ENCODE results near the gene CA10.

The CA10 gene

GRCh38 chr17:51869387-51869786 lies 289.1 kb downstream of the CA10 start:
- DNase-seq (ENCODE audit: low read depth), result peak; percentile 1

GRCh38 chr17:51860954-51861561 lies 297.5 kb downstream of the CA10 start:
- peak; percentile 20 for DNase-seq (ENCODE audit: low read depth)

DNA sequence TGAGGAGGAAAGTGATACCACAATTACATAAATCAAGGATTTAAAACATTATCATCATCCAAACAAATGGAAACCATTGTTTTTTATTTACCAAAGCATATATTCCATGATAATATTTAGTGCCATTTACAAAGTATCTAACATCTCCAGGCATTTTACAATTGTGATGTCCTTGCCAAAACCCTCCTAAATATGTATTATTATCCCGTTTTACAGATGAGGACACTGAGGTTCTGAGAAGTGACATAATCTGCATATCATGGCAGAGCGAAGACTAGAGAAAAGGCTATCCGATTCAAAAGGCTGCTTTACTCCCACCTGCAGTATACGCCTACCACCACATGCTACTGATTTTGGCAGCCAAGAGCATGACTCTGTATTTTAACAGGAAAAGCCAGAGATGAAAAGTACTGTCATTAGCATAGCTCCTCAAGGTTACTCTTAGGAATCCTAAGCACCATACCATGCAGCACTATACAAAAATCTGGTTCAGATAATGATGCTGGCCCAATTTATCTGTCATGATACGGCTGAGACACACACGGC lies 301.4 kb downstream of the CA10 start:
- DNase-seq (ENCODE audit: low read depth), result no peak

DNA sequence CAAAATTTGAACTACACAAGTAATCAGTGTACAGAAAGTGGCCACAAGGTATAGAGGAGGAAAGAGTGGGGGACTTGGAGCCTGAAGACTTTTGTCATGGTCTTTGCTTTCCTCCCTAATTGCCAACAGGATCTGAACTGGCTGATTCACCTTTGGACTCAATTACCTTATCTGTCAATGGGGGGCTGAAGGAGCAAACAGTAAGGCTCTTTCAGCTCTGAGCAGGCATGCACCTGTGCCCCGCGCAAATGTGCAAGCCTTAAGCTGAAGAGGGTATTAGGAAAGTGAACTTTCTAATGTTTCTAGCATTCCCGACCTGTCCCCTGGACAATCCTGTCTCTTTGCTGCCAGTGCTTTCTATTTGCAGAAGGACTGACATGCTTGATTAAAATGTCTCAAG lies 302.7 kb downstream of the CA10 start:
- DNase-seq (ENCODE audit: low read depth), result no peak

- no peak for DNase-seq (ENCODE audit: low read depth)
Observed at GRCh38 chr17:51853857-51854256, 304.7 kb downstream of the CA10 start.

GRCh38 chr17:51852603-51853002 lies 305.9 kb downstream of the CA10 start:
- no peak for DNase-seq (ENCODE audit: low read depth)

DNA sequence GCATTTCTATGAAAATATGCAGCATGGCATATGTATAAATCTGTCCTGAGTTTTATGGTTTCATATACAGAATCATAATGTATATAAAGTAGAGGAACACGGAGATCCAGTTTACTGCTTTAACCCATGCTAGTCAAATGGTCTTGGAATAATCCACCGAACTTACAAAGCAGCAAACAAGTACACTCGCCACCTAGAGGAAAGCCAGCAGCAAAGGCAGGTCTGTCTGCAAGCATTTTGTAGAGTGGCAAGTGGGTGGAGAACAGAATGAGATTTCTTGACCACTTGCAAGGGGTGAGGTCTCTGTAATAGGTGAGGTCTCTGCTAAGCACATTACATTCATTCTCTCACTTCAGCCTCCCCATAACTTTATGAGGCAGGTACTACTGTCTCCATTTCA lies 308.3 kb downstream of the CA10 start:
- no peak for DNase-seq (ENCODE audit: low read depth)

DNA sequence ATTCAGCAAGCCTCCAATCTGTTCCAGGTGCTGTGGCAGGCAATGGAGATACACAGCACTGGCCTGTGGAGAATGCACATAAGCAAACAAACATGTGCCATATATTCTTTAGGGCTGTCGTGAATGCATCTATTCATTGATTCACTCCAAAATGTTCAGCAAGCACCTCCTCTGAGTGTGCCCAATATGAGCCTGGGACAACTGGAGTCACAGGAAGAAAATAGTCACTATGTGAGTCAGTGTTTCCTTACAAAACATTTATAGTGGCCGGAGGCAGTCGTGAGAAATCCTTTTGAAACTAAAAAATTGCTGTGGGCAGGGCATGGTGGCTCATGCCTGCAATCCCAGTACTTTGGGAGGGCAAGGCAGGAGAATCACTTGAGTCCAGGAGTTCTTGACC lies 310.1 kb downstream of the CA10 start:
- DNase-seq (ENCODE audit: low read depth), result no peak

DNA sequence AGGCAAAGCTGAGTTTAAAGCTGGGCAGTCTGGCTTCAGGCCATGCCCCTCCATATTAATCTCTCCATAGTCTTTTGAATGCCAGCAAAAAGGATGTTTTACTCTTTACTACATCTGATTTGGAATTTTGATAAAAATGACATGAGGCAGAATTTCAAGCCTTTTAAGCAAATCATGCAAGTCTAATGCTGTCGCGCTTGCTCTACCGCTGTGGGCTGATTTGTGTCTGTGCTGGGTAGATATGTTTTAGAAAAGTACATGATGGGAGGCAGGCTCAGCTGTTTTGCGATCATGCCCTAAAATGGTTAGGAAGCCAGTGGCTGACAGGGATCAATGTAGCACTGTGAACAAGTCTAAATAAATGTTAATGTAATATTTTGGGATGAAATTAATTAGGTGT lies 311.9 kb downstream of the CA10 start:
- no peak for DNase-seq (ENCODE audit: low read depth)

GRCh38 chr17:51845776-51846175 lies 312.7 kb downstream of the CA10 start:
- DNase-seq (ENCODE audit: low read depth), result no peak

GRCh38 chr17:51842763-51843162 lies 315.8 kb downstream of the CA10 start:
- no peak for DNase-seq (ENCODE audit: low read depth)

- no peak for DNase-seq (ENCODE audit: low read depth)
Observed at GRCh38 chr17:51841669-51842068, 316.8 kb downstream of the CA10 start.

- DNase-seq (ENCODE audit: low read depth), result no peak
Observed at GRCh38 chr17:51840688-51841087, 317.8 kb downstream of the CA10 start.

DNA sequence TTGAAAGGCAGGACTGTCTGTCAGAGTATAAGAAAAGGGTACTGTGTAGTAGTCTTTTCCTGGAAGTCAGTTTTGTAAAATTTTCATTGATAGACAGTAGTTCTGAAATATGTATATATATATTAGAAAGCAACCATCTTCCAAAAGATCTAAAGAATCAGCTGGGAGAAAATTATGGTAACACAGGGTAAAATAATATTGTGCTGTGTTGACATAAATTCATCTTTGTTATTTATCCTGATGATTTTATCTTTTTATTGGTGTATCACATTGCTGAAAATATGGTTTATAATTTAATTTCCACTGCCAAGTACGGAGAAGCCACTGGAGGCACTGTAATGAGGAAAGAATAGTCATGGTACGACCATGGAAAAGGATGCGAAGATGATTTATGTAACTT lies 324.9 kb downstream of the CA10 start:
- DNase-seq (ENCODE audit: low read depth), result no peak

DNA sequence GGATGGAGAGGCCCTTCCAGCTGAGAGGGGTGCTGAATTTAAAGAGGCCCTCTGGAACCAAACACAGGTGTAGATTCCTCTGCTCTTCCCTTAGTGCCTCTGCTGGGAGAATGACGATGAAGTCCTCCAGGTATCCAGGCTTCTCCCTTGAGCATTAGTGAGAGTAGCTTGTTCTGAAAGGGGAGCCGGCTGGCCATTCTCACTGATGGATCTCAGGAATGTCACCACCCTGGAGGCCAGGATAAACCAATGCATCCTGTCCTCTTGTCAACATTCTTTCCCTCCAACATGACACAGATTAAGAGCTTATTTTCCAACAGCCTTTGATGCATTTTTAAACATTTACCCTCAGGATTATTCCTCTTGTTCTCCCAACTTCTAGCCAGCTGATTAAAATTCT lies 325.5 kb downstream of the CA10 start:
- no peak for DNase-seq (ENCODE audit: low read depth)

DNA sequence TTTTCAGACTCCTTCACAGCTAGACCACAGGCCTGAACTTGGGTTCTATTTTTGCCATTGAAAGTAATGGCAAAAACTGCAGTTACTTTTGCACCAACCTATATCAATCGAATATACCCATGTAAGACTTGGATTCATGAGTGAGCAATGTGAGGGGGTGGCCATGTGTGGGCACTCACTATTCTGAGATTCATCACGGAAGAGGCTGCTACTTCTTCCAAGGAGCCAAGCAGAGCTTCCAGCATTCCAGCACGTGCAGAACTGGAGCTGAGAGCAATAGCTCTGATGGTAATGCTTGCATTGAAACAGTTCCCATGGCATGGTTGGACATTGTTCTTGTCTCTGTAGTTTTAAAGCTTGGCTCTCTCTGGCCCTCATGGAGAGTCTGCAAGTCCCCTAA lies 327.6 kb downstream of the CA10 start:
- no peak for DNase-seq (ENCODE audit: low read depth)

- DNase-seq (ENCODE audit: low read depth), result no peak
Observed at GRCh38 chr17:51830451-51830850, 328.1 kb downstream of the CA10 start.

DNA sequence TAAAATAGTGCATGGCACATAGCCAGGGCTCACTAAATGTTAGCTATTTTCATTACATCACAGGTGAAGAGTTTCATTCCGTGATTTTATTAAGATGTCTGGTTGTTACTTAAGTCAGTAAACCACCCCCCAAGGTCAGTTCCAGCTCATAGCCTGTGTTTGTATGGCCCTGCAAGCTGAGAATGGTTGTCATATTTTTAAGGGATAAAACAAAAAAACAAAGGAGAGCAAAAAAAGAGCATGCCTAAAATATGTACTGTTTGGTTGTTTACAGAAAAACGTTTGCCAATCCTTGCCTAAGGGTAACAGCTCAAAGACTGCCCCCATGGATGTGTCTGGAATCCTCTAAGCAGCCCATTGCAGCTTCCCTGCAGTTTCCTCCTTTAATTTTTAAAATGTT lies 329.6 kb downstream of the CA10 start:
- no peak for DNase-seq (ENCODE audit: low read depth)

DNA sequence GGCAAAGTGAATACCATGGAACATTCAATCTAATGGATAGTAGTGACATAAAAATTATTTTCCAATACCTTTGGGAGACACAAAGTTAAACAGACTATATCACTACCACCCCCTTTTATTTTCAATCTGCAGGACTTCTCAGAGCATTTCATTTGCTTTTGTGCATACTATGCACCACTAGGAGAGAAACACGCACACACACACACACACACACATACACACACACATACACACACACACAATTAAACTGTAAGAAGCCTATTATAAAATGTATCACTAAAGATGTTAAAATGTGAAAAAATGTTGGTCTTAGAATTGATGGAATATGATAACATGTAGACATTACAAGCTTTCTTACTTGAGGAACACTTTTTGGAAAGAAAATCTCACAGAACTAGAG lies 331.4 kb downstream of the CA10 start:
- no peak for DNase-seq (ENCODE audit: low read depth)

- no peak for DNase-seq (ENCODE audit: low read depth)
Observed at GRCh38 chr17:51820766-51821165, 337.7 kb downstream of the CA10 start.

GRCh38 chr17:51820252-51820651 lies 338.3 kb downstream of the CA10 start:
- DNase-seq (ENCODE audit: low read depth), result no peak

DNA sequence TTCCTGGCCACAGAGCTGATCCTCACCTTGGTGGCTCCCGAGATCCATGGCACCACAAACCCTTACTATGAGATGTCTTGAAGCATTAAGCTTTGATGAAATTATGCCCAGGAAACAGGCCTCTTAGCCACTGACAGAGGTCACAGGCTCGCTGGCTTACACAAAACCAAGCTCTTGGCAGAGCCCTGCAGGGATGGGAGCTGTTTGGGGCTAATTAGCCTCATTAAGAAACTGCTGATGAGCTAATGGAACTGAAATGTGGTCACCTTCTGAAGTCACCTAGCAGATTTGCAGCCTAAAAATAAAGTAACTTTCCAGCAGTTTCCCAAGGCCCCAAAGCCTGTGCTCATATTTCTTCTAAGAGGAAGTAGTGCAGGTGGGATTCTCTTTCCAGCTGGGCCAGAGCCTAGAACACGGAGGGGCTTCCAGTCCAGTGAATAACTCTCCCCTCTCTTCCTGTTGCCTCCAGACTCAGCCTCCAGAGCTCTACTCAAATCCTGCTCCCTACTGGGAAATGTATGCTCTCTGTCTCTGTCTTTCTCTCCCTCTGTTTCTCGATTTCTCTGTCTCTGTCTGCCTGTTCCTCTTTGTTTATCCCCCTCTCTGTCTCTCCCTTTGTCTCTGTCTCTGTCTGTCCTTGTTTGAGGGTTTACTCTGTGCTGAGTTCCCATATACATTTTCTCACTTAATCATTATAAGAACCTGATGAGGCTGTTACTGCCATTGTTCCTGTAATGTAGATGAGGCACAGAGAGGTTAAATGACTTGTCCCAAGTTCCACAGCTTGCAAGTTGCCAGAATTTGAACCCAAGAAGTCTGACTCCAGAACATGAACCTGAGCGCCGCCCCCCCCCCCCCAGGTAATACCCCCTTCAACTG lies 338.9 kb downstream of the CA10 start:
- DNase-seq (ENCODE audit: low read depth), result no peak

DNA sequence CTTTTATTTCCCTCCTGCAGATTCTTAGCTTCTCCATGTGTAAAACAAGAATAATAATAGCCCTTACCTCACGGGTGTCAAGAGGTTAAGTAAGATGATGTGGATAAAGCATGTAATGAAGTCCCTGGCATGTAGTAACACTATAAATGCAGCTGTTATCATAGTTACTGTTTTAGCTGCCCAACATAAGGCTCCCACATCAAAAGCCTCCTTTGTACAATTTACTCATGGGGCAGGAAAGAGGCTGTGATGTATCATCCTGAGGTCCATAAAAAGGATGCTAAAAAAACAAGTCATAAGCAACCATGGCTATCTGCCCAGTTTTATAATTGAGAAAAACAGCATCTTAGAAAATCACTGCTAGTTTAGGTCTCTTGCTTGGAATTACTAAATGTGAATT lies 339.7 kb downstream of the CA10 start:
- no peak for DNase-seq (ENCODE audit: low read depth)

GRCh38 chr17:51817955-51818354 lies 340.6 kb downstream of the CA10 start:
- DNase-seq (ENCODE audit: low read depth), result no peak

Measured in GM04504 (cell line).